Subcutaneous adipose tissue (tissue), 4 donors: ENCODE results near the gene CBFA2T3. TPM values are rescaled to one million over a fixed set of nuclear protein-coding genes. Genes with fewer than 3 reads are reported as not detected.

ENCODE experiments used
- total RNA-seq, 4 donors: library from RNA; depleted of rRNA; stranded (reverse); fragments of >200 nt; gene quantifications; one replicate each; pipeline ENCODE4 v1.1.0, GENCODE V29; 2016
- TF ChIP-seq, protein P1 (sequence below): fragments of 450-650 bp; IDR thresholded peaks from one replicate; pipeline ENCODE4 v1.5.1; 2016; ENCODE audit warnings: low read depth, mild to moderate bottlenecking, control low read depth, antibody characterized with exemption, moderate library complexity

CBFA2T3 gene
- total RNA-seq, 4 donors from 2014 or later, result 0.49 to 6.6 (median 1.1) TPM

- TF ChIP-seq, protein P1, sequence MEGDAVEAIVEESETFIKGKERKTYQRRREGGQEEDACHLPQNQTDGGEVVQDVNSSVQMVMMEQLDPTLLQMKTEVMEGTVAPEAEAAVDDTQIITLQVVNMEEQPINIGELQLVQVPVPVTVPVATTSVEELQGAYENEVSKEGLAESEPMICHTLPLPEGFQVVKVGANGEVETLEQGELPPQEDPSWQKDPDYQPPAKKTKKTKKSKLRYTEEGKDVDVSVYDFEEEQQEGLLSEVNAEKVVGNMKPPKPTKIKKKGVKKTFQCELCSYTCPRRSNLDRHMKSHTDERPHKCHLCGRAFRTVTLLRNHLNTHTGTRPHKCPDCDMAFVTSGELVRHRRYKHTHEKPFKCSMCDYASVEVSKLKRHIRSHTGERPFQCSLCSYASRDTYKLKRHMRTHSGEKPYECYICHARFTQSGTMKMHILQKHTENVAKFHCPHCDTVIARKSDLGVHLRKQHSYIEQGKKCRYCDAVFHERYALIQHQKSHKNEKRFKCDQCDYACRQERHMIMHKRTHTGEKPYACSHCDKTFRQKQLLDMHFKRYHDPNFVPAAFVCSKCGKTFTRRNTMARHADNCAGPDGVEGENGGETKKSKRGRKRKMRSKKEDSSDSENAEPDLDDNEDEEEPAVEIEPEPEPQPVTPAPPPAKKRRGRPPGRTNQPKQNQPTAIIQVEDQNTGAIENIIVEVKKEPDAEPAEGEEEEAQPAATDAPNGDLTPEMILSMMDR, result no peak
Measured at GRCh38 chr16:88864099-88864498, 112.9 kb downstream of the CBFA2T3 start.

- TF ChIP-seq, protein P1, result no peak
Measured at GRCh38 chr16:88863426-88863825, 113.6 kb downstream of the CBFA2T3 start.

DNA sequence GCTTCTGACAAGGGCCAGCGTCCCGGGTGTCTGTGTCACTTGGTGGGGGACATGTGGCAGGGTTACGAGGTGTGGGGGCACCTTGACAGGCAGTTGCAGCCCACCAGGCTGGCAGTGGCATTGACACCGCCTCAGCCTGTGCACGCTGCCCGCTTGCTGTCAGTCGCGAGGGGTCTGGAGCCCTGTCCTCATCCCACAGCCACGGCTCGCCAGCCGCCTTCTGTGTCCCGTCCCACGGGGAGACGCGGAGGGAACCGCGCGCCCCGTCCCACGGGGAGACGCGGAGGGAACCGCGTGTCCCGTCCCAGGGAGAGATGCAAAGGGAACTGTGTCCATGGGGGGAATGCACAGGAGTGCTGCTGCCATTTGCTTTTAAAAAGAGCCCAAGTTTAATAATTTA is 114.0 kb downstream of the CBFA2T3 start:
- TF ChIP-seq, protein P1, result no peak

- TF ChIP-seq, protein P1, result no peak
Measured at GRCh38 chr16:88861359-88861758, 115.6 kb downstream of the CBFA2T3 start.

GRCh38 chr16:88859381-88860091 is 117.5 kb downstream of the CBFA2T3 start:
- TF ChIP-seq, protein P1, result no peak

- TF ChIP-seq, protein P1, result no peak
Measured at GRCh38 chr16:88857728-88858339, 119.2 kb downstream of the CBFA2T3 start.

- TF ChIP-seq, protein P1, result no peak
Measured at GRCh38 chr16:88856828-88857727, 119.9 kb downstream of the CBFA2T3 start, which contains the start of the genes GALNS and TRAPPC2L. TSS of gene GALNS (minus strand) at chr16:88856947. CDS start at chr16:88856877, 70 bp downstream. TSS of gene TRAPPC2L (plus strand) at chr16:88857127. CDS start at chr16:88857151, 24 bp downstream.
